GM18909 (cell line): ENCODE results near the gene ZDHHC14.

Source experiments
- ATAC-seq: cut with Tn5 transposase; IDR thresholded peaks from one replicate; pipeline ENCODE4 v1.9.1; 2021; ENCODE audit warnings: mild to moderate bottlenecking; ENCODE audit not compliant: unreplicated experiment, poor library complexity

Gene ZDHHC14

DNA sequence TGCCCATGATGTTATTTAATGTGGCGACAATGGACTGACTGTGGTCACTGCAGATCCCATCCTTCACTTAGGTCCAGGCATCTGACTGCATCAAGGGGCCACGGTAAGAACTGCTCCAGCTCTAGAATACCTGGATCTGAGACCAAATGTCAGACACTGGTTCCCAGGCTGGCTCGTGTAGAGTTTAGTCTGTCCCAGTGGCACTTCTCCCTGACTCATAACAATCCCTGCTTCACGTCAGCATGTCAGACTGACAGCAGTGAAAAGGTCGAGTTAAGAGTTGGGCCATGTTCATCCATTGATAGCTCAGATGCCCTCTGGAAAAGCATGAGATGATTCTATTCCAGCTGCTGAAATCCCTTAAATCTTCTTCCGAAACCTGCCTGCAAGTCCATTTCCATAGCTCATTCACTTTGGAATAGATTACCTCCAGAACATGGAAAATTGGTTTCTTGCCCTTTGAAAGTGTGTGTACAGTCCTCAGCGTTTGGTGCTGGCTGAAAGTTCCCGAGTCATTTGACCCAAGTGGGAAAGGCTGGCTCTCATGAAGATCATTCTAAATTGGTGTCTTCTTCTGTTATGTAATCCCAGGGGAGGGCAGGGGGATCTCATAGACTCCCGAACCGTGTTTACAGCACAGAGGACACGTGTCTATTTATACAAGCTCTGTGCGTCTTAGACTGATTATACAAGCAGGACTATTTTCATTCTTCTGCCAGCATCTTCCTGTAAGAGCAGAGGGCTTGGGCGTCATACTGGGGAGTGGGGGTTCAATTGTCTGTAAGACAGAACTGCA, 160.8 kb downstream of the ZDHHC14 start:
- ATAC-seq: no peak

GRCh38 chr6:157542414-157543160, 161.6 kb downstream of the ZDHHC14 start:
- no peak for ATAC-seq

- ATAC-seq: no peak
Measured at GRCh38 chr6:157546321-157546720, 165.3 kb downstream of the ZDHHC14 start.

- ATAC-seq: no peak
Measured at GRCh38 chr6:157547112-157547511, 166.1 kb downstream of the ZDHHC14 start.

DNA sequence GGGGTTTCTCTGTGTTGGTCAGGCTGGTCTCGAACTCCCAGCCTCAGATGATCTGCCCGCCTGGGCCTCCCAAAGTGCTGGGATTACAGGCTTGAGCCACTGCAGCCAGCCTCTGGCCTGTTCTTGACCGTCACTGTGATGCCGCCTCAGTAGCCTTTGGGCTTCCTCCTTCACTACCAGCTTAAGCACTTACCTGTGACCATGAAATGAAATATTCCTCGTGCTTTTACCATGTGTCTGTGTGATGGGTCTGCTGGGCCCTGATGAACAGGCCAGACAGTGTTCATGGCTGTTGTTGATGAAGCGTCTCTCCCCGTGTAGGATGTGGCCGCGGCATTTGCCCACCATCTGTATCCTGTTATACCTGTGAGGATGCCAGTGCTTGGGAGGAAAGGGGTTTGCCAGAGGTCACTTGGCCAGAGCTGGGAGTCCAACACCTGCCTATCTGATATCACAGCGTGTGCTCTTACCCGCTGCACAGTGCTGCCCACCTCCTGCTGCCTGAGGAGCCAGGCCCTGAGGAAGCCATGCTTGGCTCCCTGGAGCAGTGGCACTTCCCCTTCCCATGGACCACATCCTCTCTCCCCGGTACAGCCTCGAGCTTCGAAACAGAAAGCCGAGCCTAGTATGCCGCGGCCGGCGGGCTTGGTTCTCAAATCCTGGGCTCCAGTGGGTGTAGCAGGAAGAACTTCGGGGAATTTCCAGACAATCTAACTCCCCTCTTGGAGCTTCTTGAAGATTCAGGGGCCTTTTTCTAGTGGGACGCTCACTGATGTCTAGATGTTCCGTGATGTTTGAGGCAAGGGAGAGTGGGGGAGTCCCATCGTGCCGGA, 167.9 kb downstream of the ZDHHC14 start:
- ATAC-seq: no peak

DNA sequence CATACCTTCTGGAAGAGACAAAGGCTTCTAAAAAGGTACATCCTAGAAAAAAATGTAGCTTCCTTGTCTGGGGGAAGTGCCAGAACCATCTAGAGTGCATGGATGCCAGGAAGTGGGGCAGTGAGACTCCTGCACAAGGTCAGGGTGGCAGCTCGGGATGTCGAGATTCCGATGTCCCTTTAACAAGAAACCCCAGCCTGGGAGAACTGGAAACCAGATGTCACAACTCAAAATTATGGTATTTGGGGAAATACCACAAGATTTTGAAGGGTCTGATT, 168.4 kb downstream of the ZDHHC14 start:
- no peak for ATAC-seq

DNA sequence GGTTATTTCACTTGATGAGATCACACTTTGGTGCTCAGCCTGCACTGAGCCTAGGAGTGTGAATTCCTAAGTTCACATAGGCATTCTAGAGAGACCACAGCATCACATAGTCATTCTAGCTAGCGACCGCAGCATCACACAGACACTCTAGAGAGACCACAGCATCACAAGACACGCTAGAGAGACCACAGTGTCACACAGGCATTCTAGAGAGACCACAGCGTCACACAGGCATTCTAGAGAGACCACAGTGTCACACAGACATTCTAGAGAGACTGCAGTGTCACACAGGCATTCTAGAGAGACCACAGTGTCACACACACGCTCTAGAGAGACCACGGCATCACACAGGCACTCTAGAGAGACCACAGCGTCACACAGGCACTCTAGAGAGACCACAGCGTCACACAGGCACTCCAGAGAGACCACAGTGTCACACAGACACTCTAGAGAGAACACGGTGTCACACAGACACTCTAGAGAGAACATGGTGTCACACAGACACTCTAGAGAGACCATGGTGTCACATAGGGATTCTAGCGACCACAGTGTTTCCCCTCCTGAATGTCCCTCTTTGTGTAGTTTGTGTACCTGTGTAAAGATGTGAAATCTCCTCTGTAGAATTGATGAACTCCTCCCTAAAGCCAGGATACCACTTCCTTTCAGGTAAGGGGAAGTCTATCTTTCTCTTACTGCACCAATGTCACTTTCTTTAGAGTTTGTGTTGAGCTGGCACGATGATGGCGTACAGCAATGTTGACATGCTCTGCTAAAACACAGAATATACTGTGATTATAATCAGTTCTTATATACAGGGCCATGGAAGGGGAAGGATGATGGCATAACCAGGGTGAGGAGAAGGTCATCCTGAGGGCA, 169.4 kb downstream of the ZDHHC14 start:
- peak; percentile 46 for ATAC-seq

DNA sequence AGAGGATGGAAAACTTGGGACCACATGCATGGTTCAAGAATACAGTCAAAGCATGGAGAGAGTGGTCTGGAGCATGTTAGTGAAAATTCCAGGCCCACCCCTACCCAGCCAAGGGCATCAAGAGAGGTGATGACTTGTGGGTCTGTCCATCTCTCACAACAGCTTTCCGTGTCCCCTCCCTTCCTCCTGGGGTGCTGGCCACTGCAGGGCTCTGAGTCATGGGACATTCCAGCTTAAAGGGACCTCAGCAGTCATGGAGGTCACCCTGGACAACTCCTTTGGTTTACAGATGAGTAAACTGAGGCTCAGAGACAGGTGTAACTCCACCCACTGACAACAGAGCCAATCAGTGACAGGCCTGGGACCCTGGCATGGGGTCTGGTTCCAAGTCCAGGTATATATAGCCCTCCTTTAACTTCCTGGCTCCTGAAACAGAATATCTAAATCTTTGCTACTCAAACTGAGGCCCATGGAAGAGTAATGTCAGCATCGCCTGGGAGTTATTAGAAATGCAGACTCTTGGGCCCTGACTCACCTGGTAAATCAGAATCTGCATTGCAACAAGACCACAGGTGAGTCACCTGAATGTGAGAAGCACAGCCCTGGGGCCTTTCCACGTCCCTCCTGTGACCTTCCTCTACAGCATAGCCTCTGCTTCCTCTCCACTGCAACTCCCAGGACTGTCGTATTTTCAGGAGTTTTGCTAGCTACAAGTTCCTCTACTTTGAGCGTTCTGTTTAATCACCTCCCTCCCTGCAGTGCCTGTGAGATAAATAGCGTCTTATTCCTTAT, 170.2 kb downstream of the ZDHHC14 start:
- no peak for ATAC-seq

DNA sequence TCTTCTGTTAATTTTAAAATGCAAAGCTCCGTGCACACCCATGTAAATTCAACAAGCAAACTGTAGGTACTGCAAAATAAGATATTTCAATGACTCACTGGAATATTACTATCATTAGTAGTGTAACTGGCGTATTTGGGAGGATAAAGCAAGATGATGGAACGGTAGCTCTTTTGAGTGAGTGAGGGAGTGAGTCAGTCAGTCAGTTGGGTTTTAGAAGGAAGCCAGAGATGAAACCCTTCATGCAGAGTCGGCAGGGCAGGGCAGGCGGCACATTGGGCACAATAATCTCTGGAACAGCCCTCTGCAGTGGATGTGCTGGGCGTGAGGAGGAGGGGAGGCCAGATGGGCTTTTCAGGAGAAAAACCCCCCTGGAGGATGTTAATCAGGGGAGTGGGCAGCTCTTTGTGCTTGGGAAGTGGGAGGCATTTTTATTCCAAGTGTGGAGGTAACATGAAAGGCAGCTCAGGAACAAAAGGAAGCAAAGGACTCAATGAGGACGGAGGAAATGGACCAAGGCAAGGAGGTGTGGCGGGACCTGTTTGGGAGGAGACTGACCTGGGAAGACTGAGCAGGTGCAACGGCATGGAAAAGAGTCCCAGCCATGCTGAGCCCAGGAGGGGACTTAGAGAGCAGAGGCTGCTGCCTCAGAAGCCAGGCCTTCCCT, 171.2 kb downstream of the ZDHHC14 start:
- no peak for ATAC-seq

DNA sequence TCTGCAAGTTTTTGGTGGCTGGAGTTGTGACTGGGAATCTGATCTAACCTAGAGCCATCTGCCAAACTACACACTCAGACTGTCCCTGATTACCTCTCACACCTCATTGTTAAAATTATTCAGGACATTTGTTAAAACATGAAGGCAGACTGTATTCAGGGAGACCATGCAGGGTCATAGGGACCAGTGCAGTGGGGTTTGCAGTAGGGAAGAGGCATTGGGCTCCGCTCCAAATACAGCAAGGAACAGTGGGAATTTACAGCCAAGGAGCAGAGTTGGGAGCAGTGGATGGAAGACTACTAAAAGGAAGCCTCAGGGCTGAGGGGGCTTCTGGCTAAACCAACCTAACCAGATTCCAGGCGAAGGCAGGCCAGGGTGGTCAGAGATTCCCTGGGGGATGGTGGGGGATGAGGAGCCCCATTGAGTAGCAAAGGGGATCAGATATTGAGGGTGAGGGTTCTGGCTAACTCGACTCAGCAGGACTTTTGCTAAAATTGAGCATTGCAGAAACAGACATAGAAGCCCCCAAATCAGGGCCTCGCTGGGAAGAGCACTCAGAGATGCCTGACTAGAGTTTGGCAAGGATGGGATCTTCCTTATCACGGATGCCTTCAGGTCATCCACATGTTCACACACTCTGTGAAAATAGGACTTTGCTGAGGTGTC, 172.0 kb downstream of the ZDHHC14 start:
- ATAC-seq: no peak

DNA sequence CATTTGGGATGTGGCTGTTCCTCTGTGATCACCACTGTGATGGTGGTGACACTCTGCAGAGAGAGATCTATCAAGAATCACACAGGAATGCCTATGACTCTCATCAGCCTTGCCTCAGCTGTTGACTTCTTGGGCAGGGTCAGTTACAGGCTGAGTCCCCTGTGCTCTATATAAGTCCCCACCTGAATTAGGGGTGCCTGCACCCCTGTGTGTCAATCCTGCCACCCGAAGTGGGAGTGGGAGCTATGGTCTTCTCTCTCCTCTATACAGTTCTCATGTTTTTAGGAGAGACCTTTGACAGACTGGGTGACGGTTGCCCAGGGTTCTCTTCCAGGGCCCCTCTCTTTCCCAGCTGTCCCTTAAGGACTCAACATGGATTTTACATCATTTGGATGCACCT, 173.8 kb downstream of the ZDHHC14 start:
- ATAC-seq: no peak

DNA sequence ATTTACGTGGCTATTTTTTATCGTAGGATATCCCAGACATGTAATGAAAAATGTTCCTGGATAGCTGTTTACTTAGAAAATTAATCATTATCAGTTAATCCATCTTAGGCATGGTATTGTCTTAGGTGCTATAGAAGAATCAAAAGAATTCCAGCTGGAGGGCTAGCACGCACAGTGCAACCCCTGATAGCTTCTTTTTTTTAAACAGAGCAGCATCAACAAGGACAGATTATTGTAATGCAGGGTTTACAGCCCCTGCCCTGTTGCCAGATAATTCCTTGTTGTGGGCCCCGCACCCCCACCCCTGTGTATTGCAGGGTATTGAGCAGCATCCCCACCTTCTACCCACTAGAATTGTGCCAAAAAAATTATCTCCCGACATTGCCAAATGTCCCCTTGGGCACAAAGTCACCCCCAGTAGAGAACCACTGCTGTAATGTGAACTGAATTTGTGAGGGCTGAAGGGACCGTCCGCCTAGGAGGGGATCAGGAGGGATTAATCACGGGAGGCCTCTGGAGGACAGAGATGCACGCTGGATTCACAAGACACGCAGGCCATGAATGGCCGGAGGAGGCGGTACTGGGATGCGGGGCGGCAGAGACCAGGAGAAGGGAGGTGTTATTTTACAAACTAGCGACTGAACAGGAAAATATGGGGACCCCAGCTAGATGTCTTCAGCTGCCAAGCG, 174.6 kb downstream of the ZDHHC14 start:
- no peak for ATAC-seq

- no peak for ATAC-seq
Measured at GRCh38 chr6:157556144-157556645, 175.2 kb downstream of the ZDHHC14 start.

GRCh38 chr6:157556671-157557430, 175.9 kb downstream of the ZDHHC14 start:
- ATAC-seq: no peak

DNA sequence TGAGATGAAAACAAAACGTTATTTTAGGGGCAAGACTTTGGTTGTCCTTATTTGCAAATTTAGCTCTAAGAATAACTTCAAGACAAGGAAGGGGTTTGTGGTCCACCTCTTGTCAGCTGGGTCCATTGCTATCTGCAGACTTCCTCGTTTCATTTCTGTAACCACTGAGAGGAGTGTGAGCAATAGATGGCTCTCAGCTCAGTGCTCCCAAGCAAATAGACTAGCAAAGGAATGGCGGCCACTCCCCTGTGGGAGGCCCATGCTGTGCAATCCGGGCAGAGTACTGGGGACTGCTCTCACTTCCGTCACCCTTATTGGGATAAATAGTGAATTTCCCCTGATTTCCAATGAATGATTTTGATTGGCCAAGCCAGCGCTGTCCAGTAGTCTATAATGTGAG, 176.6 kb downstream of the ZDHHC14 start:
- peak; percentile 49 for ATAC-seq

GRCh38 chr6:157558049-157558448, 177.1 kb downstream of the ZDHHC14 start:
- ATAC-seq: no peak
